ENCODE measurements around the gene BCL11A.

GRCh38 chr2:60479226-60480088 is 74.0 kb downstream of the BCL11A start:
- TF ChIP-seq CTCF (IDR thresholded peaks at IDR 0.05; ENCODE audit: insufficient read depth, low read length, poor library complexity, severe bottlenecking) (no peak), EZH2phosphoT487 (conservative IDR thresholded peaks at IDR 0.05; ENCODE audit: low read length) (no peak)

All from SU-DHL-6 (cell line).